A673 (cell line): ENCODE data around the gene TMEM108. TPM values are rescaled to one million over a fixed set of nuclear protein-coding genes. Genes with fewer than 3 reads are reported as not detected.

Experiments
- BruUV-seq: library from RNA; stranded (reverse); fragments of 400-500 nt; replicated peaks from 2 replicates; lab custom pipeline; 2021; lab: Mats Ljungman, UMichigan
- CTCF ChIA-PET: fragments of 300-600 bp; sonication (Branson Sonifier 250); formaldehyde crosslinking; loops from one replicate; lab custom pipeline; 2022; ENCODE audit warnings: antibody characterized with exemption; lab: Charles Lee
- POLR2A ChIA-PET: fragments of 300-600 bp; sonication (Branson Sonifier 250); formaldehyde crosslinking; loops from one replicate; lab custom pipeline; 2022; ENCODE audit warnings: antibody characterized with exemption; ENCODE audit not compliant: low non-redundant PET; lab: Charles Lee
- DNase-seq: peaks from one replicate; pipeline ENCODE4 v3.0.0-alpha.2; 2015; ENCODE audit warnings: low spot score
- H3K27ac ChIP-seq: fragments of 200-600 bp; sonication (generic); 2 replicates; pipeline ENCODE4 v1.5.1; 2016; ENCODE audit warnings: mixed run types, low read depth, mild to moderate bottlenecking, mixed read lengths, antibody characterized with exemption, low read length; ENCODE audit not compliant: poor library complexity, severe bottlenecking
- H3K27me3 ChIP-seq: fragments of 200-600 bp; sonication (generic); replicated peaks from 2 replicates; pipeline ENCODE4 v1.6.1; 2017; ENCODE audit warnings: mixed run types, low read depth, mild to moderate bottlenecking, mixed read lengths, antibody characterized with exemption, low read length; ENCODE audit not compliant: insufficient read depth, poor library complexity
- H3K36me3 ChIP-seq: fragments of 200-600 bp; sonication (generic); 2 replicates; pipeline ENCODE4 v1.6.1; 2016; ENCODE audit warnings: mixed run types, mild to moderate bottlenecking, mixed read lengths, antibody characterized with exemption, low read length; ENCODE audit not compliant: insufficient read depth, poor library complexity, severe bottlenecking
- H3K4me1 ChIP-seq: fragments of 200-600 bp; sonication (generic); 2 replicates; pipeline ENCODE4 v1.6.1; 2017; ENCODE audit warnings: mixed run types, mild to moderate bottlenecking, mixed read lengths, antibody characterized with exemption, low read length; ENCODE audit not compliant: insufficient read depth, poor library complexity, severe bottlenecking
- H3K4me3 ChIP-seq: fragments of 200-600 bp; sonication (generic); 2 replicates; pipeline ENCODE4 v1.5.1; 2016; ENCODE audit warnings: low read depth, mixed run types, mild to moderate bottlenecking, mixed read lengths, low read length; ENCODE audit not compliant: poor library complexity, severe bottlenecking
- H3K9me3 ChIP-seq: fragments of 200-600 bp; sonication (generic); 2 replicates; pipeline ENCODE4 v1.6.1; 2016; ENCODE audit warnings: mixed run types, low read depth, mild to moderate bottlenecking, mixed read lengths, antibody characterized with exemption, low read length; ENCODE audit not compliant: poor library complexity, severe bottlenecking
- CTCF ChIP-seq: fragments of 300-800, 200-600 bp; sonication (generic); conservative IDR thresholded peaks from 2 replicates; pipeline ENCODE4 v1.5.1; 2017; ENCODE audit warnings: low read depth, mild to moderate bottlenecking, antibody characterized with exemption, low read length, moderate library complexity, mixed read lengths
- EZH2 ChIP-seq: fragments of 200-600 bp; sonication (generic); IDR thresholded peaks from 2 replicates; pipeline ENCODE4 v1.6.1; 2017; ENCODE audit warnings: borderline replicate concordance, low read depth, mild to moderate bottlenecking, mixed read lengths, antibody characterized with exemption, low read length; ENCODE audit not compliant: poor library complexity, severe bottlenecking
- intact Hi-C: fragments of 100-400 bp; cut with micrococcal nuclease; formaldehyde crosslinking; loops from one replicate; pipeline ENCODE4 v1.10.0; 2022; ENCODE audit not compliant: unreplicated experiment
- total RNA-seq: library from RNA; stranded (reverse); gene quantifications from 2 replicates; pipeline ENCODE4 v1.2.3, GENCODE V29; 2021

Gene TMEM108
- total RNA-seq, 1 experiment from 2014 or later: 0.30 TPM

- no peaks in the 10 kb centered on the region for H3K9me3 ChIP-seq
- DNase-seq: no peak
- BruUV-seq: no TSS peak
- ChIA-PET POLR2A (no interaction called here), CTCF (no interaction called here)
- H3K4me3 ChIP-seq: no peak overlapping the region
- intact Hi-C loops: no loop called here
- no peak for TF ChIP-seq CTCF
- no peak for TF ChIP-seq EZH2
- H3K27me3 ChIP-seq: no peaks in the 10 kb centered on the region
- no peaks in the 10 kb centered on the region for H3K36me3 ChIP-seq
- no peaks in the 10 kb centered on the region for H3K4me1 ChIP-seq
- H3K27ac ChIP-seq: no peak overlapping the region
Observed at GRCh38 chr3:133246773-133247172, 208.6 kb downstream of the TMEM108 start.

GRCh38 chr3:133248389-133248788 lies 210.2 kb downstream of the TMEM108 start:
- Histone ChIP-seq H3K27ac (no peak overlapping the region), H3K9me3 (no peaks in the 10 kb centered on the region), H3K4me1 (no peaks in the 10 kb centered on the region), H3K4me3 (no peak overlapping the region), H3K27me3 (no peaks in the 10 kb centered on the region), H3K36me3 (no peaks in the 10 kb centered on the region)
- intact Hi-C loops: no loop called here
- TF ChIP-seq CTCF (no peak), EZH2 (no peak)
- ChIA-PET CTCF (no interaction called here), POLR2A (no interaction called here)
- no TSS peak for BruUV-seq
- no peak for DNase-seq

- Histone ChIP-seq H3K9me3 (no peaks in the 10 kb centered on the region), H3K36me3 (no peaks in the 10 kb centered on the region), H3K4me1 (no peaks in the 10 kb centered on the region), H3K27me3 (no peaks in the 10 kb centered on the region), H3K4me3 (no peak overlapping the region), H3K27ac (no peak overlapping the region)
- no TSS peak for BruUV-seq
- intact Hi-C loops: no loop called here
- POLR2A ChIA-PET: no interaction called here
- CTCF ChIA-PET: no interaction called here
- DNase-seq: no peak
- TF ChIP-seq EZH2 (no peak), CTCF (no peak)
Observed at GRCh38 chr3:133249490-133249889, 211.3 kb downstream of the TMEM108 start.
